ENCODE data around the gene TMEM18. TPM values are rescaled to one million over a fixed set of nuclear protein-coding genes. Genes with fewer than 3 reads are reported as not detected.

TMEM18 gene
- total RNA-seq, 1 experiment from 2014 or later, result 49.6 TPM

DNA sequence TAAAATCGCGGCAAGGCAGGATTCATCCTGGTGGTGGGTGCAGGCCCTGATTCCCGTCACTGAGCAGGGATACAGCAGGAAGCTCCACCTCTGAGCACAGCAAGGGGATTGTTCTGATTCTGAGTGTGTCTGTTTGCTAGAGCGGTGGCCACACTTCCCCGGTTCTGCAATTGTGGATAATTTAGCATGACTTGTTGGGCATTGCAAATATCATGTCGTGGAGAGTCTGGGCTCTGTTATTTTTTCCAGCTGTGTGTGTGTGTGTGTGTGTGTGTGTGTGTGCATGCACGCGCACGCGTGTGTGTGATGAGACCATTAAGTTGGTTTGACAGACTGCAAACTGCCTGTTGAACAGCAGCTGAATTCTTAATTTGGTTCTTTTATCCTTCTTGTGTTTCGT, 4.1 kb upstream of the TMEM18 start:
- Histone ChIP-seq H3K4me3 (ENCODE audit: low read depth in 2 of 2, low read length in 2 of 2) (no peak overlapping the region), H3K27me3 (ENCODE audit: control insufficient read depth, insufficient read depth, low read length) (no peaks in the 10 kb centered on the region), H3K36me3 (ENCODE audit: control insufficient read depth, insufficient read depth, low read length) (peaks cover 4% of the 10 kb centered on the region), H3K4me1 (ENCODE audit: control insufficient read depth, insufficient read depth, low read length) (peaks cover 4% of the 10 kb centered on the region; the same call in 1 of the 2 replicates), H3K9me3 (ENCODE audit: control insufficient read depth, insufficient read depth, low read depth, low read length) (peaks cover 7% of the 10 kb centered on the region; the same call in 1 of the 2 replicates), H3K27ac (ENCODE audit: low read length) (no peak overlapping the region)
- in situ Hi-C loops (cut with HindIII; ENCODE audit: low pct_unique_long_range_greater_than_20kb, low sequenced_read_pairs), result no loop called here
- no TSS peak for BruUV-seq (replicated peaks)
- ChIA-PET POLR2A (no interaction called here), CTCF (no interaction called here)
- intact Hi-C loops (cut with micrococcal nuclease; ENCODE audit: unreplicated experiment), result no loop called here
- ATAC-seq (no peak), DNase-seq (ENCODE audit: low read depth, low spot score) (no peak)
- TF ChIP-seq, protein P1, sequence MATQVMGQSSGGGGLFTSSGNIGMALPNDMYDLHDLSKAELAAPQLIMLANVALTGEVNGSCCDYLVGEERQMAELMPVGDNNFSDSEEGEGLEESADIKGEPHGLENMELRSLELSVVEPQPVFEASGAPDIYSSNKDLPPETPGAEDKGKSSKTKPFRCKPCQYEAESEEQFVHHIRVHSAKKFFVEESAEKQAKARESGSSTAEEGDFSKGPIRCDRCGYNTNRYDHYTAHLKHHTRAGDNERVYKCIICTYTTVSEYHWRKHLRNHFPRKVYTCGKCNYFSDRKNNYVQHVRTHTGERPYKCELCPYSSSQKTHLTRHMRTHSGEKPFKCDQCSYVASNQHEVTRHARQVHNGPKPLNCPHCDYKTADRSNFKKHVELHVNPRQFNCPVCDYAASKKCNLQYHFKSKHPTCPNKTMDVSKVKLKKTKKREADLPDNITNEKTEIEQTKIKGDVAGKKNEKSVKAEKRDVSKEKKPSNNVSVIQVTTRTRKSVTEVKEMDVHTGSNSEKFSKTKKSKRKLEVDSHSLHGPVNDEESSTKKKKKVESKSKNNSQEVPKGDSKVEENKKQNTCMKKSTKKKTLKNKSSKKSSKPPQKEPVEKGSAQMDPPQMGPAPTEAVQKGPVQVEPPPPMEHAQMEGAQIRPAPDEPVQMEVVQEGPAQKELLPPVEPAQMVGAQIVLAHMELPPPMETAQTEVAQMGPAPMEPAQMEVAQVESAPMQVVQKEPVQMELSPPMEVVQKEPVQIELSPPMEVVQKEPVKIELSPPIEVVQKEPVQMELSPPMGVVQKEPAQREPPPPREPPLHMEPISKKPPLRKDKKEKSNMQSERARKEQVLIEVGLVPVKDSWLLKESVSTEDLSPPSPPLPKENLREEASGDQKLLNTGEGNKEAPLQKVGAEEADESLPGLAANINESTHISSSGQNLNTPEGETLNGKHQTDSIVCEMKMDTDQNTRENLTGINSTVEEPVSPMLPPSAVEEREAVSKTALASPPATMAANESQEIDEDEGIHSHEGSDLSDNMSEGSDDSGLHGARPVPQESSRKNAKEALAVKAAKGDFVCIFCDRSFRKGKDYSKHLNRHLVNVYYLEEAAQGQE (IDR thresholded peaks at IDR 0.05; ENCODE audit: insufficient read depth in 1 of 2, low read depth in 2 of 2, low read length in 1 of 2), result no peak

DNA sequence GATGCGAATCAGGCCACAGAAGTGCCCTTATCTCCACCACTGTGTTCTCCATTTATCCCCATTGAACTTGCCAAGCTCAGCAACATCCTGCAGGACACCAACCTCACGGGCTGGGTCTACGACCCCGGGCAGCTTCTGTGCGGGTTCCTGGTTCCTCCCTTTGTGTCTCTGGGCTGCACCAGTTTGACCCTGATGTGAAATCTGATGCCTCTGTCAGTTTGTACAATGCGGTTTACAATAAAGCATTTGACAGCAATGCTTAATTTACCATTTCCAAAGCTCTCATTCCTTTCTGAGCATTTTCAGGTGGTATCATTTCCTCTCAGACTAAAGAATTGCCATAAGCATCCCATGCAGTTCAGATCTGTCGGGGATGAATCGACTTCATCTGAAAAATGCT, 3.3 kb upstream of the TMEM18 start:
- TF ChIP-seq, protein P1 (IDR thresholded peaks at IDR 0.05; ENCODE audit: insufficient read depth in 1 of 2, low read depth in 2 of 2, low read length in 1 of 2), result no peak
- TF ChIP-seq TCF7L2 (IDR thresholded peaks at IDR 0.05; ENCODE audit: low read depth, low read length) (no peak), POLR2AphosphoS5 (IDR thresholded peaks at IDR 0.05; ENCODE audit: low read depth, low read length) (no peak), SIN3A (IDR thresholded peaks at IDR 0.05; ENCODE audit: borderline replicate concordance, insufficient read depth, low read depth, low read length) (no peak)
- TF ChIP-seq, protein P2, sequence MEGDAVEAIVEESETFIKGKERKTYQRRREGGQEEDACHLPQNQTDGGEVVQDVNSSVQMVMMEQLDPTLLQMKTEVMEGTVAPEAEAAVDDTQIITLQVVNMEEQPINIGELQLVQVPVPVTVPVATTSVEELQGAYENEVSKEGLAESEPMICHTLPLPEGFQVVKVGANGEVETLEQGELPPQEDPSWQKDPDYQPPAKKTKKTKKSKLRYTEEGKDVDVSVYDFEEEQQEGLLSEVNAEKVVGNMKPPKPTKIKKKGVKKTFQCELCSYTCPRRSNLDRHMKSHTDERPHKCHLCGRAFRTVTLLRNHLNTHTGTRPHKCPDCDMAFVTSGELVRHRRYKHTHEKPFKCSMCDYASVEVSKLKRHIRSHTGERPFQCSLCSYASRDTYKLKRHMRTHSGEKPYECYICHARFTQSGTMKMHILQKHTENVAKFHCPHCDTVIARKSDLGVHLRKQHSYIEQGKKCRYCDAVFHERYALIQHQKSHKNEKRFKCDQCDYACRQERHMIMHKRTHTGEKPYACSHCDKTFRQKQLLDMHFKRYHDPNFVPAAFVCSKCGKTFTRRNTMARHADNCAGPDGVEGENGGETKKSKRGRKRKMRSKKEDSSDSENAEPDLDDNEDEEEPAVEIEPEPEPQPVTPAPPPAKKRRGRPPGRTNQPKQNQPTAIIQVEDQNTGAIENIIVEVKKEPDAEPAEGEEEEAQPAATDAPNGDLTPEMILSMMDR (IDR thresholded peaks at IDR 0.05), result no peak
- peaks cover 8% of the 10 kb centered on the region for H3K4me1 ChIP-seq (ENCODE audit: control insufficient read depth, insufficient read depth, low read length)
- H3K27me3 ChIP-seq (ENCODE audit: control insufficient read depth, insufficient read depth, low read length), result no peaks in the 10 kb centered on the region
- DNase-seq (ENCODE audit: low read depth, low spot score) (no peak), ATAC-seq (no peak)
- intact Hi-C loops (cut with micrococcal nuclease; ENCODE audit: unreplicated experiment) (no loop called here), in situ Hi-C loops (cut with HindIII; ENCODE audit: low pct_unique_long_range_greater_than_20kb, low sequenced_read_pairs) (no loop called here)
- ChIA-PET CTCF (no interaction called here), POLR2A (no interaction called here)
- no peak overlapping the region for H3K4me3 ChIP-seq (ENCODE audit: low read depth in 2 of 2, low read length in 2 of 2)
- H3K27ac ChIP-seq (ENCODE audit: low read length), result no peak overlapping the region
- no TSS peak for BruUV-seq (replicated peaks)
- H3K9me3 ChIP-seq (ENCODE audit: control insufficient read depth, insufficient read depth, low read depth, low read length), result peaks cover 4% of the 10 kb centered on the region; the same call in 1 of the 2 replicates
- H3K36me3 ChIP-seq (ENCODE audit: control insufficient read depth, insufficient read depth, low read length), result peaks cover 4% of the 10 kb centered on the region
